Measurements from ENCODE around the gene HUWE1. TPM values are rescaled to one million over a fixed set of nuclear protein-coding genes. Genes with fewer than 3 reads are reported as not detected.

The HUWE1 gene
- total RNA-seq, 4 donors from 2014 or later: 152 to 208 (median 186) TPM

DNA sequence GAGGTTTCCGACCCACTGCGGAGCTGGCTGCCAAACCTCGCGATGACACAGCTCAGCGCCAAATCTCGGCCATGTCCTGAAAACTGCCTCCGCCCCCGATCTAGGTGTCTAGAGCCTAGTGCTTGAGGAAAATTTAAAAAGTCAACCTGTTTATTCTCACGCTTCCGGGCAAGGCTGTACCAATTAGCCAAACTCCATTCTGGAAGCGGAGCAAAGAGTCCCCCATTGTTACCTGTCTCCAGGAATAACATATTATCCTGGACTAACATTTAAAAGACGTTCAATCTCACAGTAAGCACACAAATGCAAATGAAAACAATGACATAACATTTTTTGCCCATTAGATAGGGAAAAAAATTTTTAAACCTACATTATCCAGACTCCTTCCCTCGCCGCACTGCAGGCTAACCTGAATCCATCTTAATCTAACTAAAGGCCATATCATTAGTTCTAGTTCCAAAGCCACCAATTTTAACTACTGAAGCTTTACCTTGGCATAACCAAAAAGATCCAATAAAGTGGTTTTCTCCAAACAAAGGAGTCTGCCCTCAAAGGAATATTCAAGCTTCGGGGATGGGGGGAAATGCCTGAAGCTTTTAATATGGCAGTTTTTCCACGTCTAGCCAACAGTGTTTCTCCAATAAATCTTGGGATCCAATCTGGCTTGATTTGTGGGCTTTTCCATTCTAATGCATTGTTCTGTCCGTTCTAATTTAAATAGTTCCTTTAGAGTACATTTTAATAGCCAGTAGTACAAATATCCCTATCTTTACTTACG, 1.9 kb downstream of the HUWE1 start:
- no peaks in the 10 kb centered on the region for H3K36me3 ChIP-seq
- peak overlapping the region; percentile 71 for H3K4me3 ChIP-seq
- no peaks in the 10 kb centered on the region for H3K27me3 ChIP-seq
- WGBS: 55% methylated on average over 18 of the region's 18 CpGs
- peak overlapping the region; percentile 93 for H3K27ac ChIP-seq
- H3K9me3 ChIP-seq: no peaks in the 10 kb centered on the region
- peaks cover 18% of the 10 kb centered on the region for H3K4me1 ChIP-seq
- no peak for DNase-seq (ENCODE audit: low spot score in 2 of 2)
- no peak for TF ChIP-seq CTCF (IDR thresholded peaks at IDR 0.05)
- TF ChIP-seq POLR2AphosphoS5 (IDR thresholded peaks at IDR 0.05): no peak
- no peak for TF ChIP-seq EP300 (IDR thresholded peaks at IDR 0.05)
- no peak for TF ChIP-seq POLR2A (IDR thresholded peaks at IDR 0.05)

- H3K4me1 ChIP-seq: peaks cover 18% of the 10 kb centered on the region
- H3K27me3 ChIP-seq: no peaks in the 10 kb centered on the region
- H3K36me3 ChIP-seq: no peaks in the 10 kb centered on the region
- TF ChIP-seq EP300 (IDR thresholded peaks at IDR 0.05) (no peak), POLR2A (IDR thresholded peaks at IDR 0.05) (peak in 1 of 2 donors; percentile 48), CTCF (IDR thresholded peaks at IDR 0.05) (no peak), POLR2AphosphoS5 (IDR thresholded peaks at IDR 0.05) (peak; percentile 7 to 44 (median 10))
- peak overlapping the region; percentile 93 for H3K27ac ChIP-seq
- peak; percentile 95 to 96 for DNase-seq (ENCODE audit: low spot score in 2 of 2)
- peak overlapping the region; percentile 71 for H3K4me3 ChIP-seq
- WGBS: 49% methylated on average over 64 of the region's 80 CpGs
- H3K9me3 ChIP-seq: no peaks in the 10 kb centered on the region
Measured at GRCh38 chrX:53683556-53684414, 2.7 kb downstream of the HUWE1 start.

- peak overlapping the region; percentile 71 for H3K4me3 ChIP-seq
- H3K36me3 ChIP-seq: no peaks in the 10 kb centered on the region
- peak overlapping the region; percentile 93 for H3K27ac ChIP-seq
- H3K4me1 ChIP-seq: peaks cover 18% of the 10 kb centered on the region
- no peak for TF ChIP-seq POLR2AphosphoS5 (IDR thresholded peaks at IDR 0.05)
- no peak for TF ChIP-seq POLR2A (IDR thresholded peaks at IDR 0.05)
- TF ChIP-seq EP300 (IDR thresholded peaks at IDR 0.05): no peak
- no peak for TF ChIP-seq CTCF (IDR thresholded peaks at IDR 0.05)
- no peaks in the 10 kb centered on the region for H3K9me3 ChIP-seq
- 36% methylated on average over 24 of the region's 24 CpGs for WGBS
- DNase-seq (ENCODE audit: low spot score in 2 of 2): peak in 1 of 2 donors; percentile 67
- H3K27me3 ChIP-seq: no peaks in the 10 kb centered on the region
Measured at GRCh38 chrX:53682885-53683555, 3.5 kb downstream of the HUWE1 start.

DNA sequence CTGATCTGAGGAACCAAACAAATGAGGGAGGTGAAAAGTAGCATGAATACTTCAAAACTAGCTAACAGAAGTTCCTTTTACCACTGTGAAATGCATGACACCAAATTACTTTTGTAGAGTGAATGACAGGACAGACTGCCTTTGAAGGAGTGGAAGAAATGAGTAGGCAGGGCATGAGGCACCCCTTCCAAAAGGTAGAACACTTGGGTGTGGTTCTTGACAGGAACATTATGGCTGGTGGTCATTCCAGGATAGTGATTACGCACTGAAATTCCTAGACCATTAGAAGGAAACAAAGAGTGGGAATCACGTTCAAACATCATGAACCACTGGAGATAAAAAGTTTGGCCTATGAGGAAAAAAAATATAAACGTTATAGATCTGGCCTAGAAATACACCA, 4.9 kb downstream of the HUWE1 start:
- Histone ChIP-seq H3K4me1 (peaks cover 18% of the 10 kb centered on the region), H3K27me3 (no peaks in the 10 kb centered on the region), H3K9me3 (no peaks in the 10 kb centered on the region), H3K4me3 (no peak overlapping the region), H3K36me3 (no peaks in the 10 kb centered on the region), H3K27ac (no peak overlapping the region)
- no peak for DNase-seq (ENCODE audit: low spot score in 2 of 2)
- no peak for TF ChIP-seq POLR2AphosphoS5 (IDR thresholded peaks at IDR 0.05)
- 51% methylated on average over 3 of the region's 3 CpGs for WGBS

DNA sequence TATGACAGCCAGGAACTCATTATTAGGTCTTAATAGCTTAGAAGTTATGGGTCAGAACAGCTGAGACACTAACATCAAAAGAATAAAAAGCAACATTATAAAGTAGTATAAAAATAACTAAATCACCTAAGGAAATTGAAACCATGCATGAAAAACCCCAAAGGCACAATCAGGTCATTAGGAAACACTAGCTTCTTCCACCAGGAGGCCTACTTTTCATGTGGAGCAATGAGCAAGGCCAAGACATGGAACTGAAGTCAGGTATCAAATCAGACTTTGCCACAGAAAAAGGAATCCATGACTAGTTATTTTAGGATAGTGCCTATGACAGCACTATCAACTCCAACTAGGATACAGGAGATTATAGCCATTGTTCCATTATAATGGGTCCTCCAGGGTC, 7.9 kb downstream of the HUWE1 start:
- TF ChIP-seq CTCF (IDR thresholded peaks at IDR 0.05): no peak
- TF ChIP-seq POLR2A (IDR thresholded peaks at IDR 0.05): no peak
- TF ChIP-seq EP300 (IDR thresholded peaks at IDR 0.05): no peak
- no peak for TF ChIP-seq POLR2AphosphoS5 (IDR thresholded peaks at IDR 0.05)
- H3K27ac ChIP-seq: no peak overlapping the region
- H3K36me3 ChIP-seq: peaks cover 3% of the 10 kb centered on the region
- no peak for DNase-seq (ENCODE audit: low spot score in 2 of 2)
- H3K27me3 ChIP-seq: no peaks in the 10 kb centered on the region
- no peak overlapping the region for H3K4me3 ChIP-seq
- peaks cover 8% of the 10 kb centered on the region for H3K4me1 ChIP-seq
- H3K9me3 ChIP-seq: no peaks in the 10 kb centered on the region

All from suprapubic skin (tissue), 4 donors.